GM18505 (cell line): ENCODE measurements around the gene MMP2.

Source experiments
- ATAC-seq: cut with Tn5 transposase; IDR thresholded peaks from one replicate; pipeline ENCODE4 v1.9.1; 2021; ENCODE audit not compliant: unreplicated experiment
- POLR2A ChIP-seq: IDR thresholded peaks from 4 replicates; pipeline ENCODE4 v1.6.1; 2011; ENCODE audit warnings: borderline replicate concordance; ENCODE audit not compliant: insufficient read depth, insufficient read length; ENCODE audit errors: extremely low read depth

Gene MMP2

DNA sequence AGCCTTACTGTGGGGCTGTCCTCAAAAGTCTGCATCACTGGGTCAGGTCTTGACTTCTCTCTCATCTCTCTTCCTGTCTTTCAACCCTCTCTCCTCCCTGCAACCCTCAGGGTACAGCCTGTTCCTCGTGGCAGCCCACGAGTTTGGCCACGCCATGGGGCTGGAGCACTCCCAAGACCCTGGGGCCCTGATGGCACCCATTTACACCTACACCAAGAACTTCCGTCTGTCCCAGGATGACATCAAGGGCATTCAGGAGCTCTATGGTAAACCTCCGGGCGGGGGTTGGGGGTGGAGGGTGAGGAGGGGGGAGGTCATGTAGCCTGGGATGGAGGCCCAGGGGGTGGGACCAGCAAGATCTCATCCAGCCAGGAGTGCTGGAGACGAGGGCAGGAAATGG, 12.7 kb downstream of the MMP2 start:
- no peak for ATAC-seq
- TF ChIP-seq POLR2A: no peak

DNA sequence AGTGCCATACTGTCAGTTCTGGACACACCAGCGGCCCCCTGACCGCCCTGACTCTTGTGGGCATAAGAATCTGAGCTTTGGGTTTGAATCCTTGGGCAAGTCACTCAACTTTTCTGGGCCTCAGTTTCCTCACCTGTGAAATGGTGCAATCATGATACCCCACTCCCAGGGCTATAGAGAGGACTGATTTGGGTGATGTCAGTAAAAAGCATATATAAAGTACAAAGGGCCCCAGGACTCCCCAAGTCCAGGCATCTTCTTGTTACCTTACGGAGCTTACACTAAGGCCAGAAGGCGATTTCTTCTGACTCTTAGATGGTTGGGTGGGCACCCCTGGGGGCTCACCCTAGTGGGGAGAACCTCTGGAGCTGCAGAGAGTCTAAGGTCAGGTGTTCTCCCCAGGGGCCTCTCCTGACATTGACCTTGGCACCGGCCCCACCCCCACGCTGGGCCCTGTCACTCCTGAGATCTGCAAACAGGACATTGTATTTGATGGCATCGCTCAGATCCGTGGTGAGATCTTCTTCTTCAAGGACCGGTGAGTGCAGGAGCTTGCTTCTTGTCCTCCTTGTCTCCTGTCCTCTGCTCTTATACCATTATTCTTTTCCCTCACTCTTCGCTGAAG, 13.9 kb downstream of the MMP2 start:
- ATAC-seq: no peak
- TF ChIP-seq POLR2A: no peak

DNA sequence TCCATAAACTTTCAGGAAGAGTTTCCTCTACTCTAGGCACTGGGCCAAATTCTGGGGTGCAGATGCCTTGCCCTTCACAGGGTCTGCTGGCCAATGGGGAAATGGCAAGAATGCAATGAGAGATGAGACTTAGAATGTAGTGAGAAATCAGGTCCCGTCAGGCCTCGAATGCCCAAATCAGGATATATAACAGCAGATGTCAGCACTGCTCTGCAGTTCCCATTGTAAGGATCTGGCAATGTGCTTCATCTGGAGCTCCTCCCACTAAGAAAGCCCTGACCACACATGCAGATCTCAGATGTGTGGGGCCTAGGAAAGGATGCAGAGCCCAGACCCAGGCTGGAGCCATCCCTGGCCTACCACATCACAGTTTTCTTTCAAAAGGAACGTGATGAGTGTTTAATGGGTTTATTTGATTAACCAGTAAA, 16.0 kb downstream of the MMP2 start:
- no peak for TF ChIP-seq POLR2A
- no peak for ATAC-seq

GRCh38 chr16:55495616-55496289, 16.8 kb downstream of the MMP2 start:
- no peak for TF ChIP-seq POLR2A
- ATAC-seq: no peak

GRCh38 chr16:55496509-55497145, 17.6 kb downstream of the MMP2 start:
- TF ChIP-seq POLR2A: no peak
- ATAC-seq: no peak

GRCh38 chr16:55497558-55497957, 18.6 kb downstream of the MMP2 start:
- no peak for TF ChIP-seq POLR2A
- ATAC-seq: no peak

DNA sequence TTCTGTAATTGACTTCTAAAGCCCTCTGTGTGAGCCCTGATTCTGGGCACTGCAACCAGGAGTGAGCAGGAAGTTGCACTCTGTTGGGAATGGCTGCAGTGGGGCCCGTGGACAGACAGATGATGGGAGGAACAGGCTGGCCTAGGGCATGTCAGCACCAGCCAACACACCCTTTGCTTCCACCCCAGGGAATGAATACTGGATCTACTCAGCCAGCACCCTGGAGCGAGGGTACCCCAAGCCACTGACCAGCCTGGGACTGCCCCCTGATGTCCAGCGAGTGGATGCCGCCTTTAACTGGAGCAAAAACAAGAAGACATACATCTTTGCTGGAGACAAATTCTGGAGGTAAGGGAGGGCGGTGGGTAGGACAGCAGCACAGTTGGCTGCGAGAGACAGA, 19.1 kb downstream of the MMP2 start:
- ATAC-seq: no peak
- TF ChIP-seq POLR2A: no peak

GRCh38 chr16:55499281-55499680, 20.3 kb downstream of the MMP2 start:
- ATAC-seq: no peak
- TF ChIP-seq POLR2A: no peak

- no peak for TF ChIP-seq POLR2A
- ATAC-seq: no peak
Observed at GRCh38 chr16:55499951-55500529, 21.0 kb downstream of the MMP2 start.

DNA sequence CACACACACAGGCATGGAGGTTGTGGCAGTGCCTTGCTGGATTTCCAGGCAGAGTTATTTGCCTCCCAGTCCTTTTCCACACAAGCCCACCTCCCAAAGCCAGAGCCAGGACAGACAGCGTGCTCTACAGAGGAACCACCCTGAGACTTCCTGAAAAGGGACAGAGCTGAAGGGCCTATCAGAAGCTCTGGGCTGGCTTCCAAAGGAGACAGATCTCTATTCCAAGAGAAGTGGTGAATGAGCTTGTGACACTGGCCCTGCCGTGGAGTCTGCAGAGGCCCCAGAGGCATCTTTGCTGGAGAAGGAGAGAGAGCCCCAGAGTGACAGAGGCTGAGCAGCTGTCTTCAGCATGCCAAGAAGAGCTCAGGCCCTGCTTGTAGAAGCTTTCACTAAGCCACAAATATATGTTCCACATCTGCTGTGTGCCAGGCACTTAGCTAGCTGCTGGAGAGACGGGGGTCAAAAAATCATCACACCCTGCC, 21.6 kb downstream of the MMP2 start:
- ATAC-seq: no peak

DNA sequence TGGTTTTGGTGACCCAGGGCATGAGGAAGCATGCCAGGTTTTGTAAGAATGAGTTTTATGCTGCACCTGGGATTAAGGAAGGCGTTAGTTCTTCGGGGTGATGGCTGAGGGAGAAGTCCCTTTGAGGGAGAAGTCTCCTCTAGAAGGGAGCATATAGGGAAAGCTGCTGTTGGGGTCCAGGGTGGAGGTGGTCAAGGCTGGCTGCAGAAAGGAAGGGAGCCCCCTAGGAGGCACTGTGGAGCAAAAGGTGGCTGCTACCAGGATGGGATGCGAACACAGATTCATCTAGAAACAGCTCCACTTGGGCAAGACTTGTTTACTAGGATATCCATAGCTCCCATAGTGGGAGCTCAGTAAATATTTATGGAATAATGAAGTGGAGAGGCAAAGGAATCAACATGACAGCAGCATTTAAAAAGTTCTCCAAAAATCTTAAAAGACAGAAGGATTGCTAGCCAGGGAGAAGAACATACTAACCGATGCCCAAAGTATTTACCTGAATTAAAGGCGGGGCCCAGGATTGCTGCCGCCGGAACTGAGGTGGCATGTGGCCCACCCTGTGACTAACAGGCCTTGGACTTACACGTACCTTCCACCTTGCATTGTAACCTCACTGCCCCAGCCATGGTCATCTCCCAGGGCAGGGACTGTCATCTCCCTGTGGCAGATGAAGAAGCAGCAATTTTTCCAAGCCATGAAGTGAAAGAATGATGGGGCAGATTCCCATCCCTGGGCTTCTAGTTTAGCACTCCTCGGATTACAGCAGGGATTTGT, 22.7 kb downstream of the MMP2 start:
- ATAC-seq: no peak

More for the DNA sequence above, 21.6 kb downstream of the MMP2 start:
- TF ChIP-seq POLR2A: no peak

GRCh38 chr16:55502801-55503366, 23.9 kb downstream of the MMP2 start:
- TF ChIP-seq POLR2A: no peak
- ATAC-seq: no peak

More for the DNA sequence above, 22.7 kb downstream of the MMP2 start:
- no peak for TF ChIP-seq POLR2A
